Coronary artery (tissue), 2 donors: ENCODE measurements around the gene IL5RA.

ENCODE experiments used
- DNase-seq: peaks from one replicate; pipeline ENCODE4 v3.0.0-alpha.2; 2017; ENCODE audit warnings: low spot score
- H3K27ac ChIP-seq, 2 donors: fragments of 200-600 bp; sonication (generic); one replicate each; pipeline ENCODE4 v1.5.1; 2016 to 2019
- H3K4me3 ChIP-seq: fragments of 200-600 bp; sonication (generic); 2 replicates; pipeline ENCODE4 v1.5.1; 2016; ENCODE audit warnings: mild to moderate bottlenecking, moderate library complexity
- CTCF ChIP-seq: fragments of 200-600 bp; sonication (generic); IDR thresholded peaks from one replicate; pipeline ENCODE4 v1.5.1; 2019; ENCODE audit warnings: antibody characterized with exemption

IL5RA gene

DNA sequence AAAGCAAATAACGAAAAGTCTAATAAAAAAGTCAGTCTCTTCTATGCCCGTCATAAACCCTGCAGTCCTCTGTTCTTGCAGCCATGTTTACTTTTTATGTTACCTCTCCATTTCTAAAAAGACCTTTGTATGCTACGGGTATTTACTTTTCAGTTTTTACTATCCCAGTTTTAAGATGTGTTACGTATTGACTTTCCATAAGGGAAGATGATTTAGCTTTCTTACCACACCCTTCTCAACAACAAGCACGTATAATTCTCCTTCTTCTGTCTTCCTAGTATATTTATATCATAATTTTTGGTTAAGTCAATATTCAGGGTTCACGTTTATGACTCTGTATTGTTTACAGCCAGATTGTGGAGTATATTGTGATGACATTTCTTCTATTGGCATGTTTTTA lies 27.4 kb upstream of the IL5RA start:
- no peak for TF ChIP-seq CTCF
- no peak for DNase-seq
- no peak overlapping the region for H3K27ac ChIP-seq
- no peak overlapping the region for H3K4me3 ChIP-seq

DNA sequence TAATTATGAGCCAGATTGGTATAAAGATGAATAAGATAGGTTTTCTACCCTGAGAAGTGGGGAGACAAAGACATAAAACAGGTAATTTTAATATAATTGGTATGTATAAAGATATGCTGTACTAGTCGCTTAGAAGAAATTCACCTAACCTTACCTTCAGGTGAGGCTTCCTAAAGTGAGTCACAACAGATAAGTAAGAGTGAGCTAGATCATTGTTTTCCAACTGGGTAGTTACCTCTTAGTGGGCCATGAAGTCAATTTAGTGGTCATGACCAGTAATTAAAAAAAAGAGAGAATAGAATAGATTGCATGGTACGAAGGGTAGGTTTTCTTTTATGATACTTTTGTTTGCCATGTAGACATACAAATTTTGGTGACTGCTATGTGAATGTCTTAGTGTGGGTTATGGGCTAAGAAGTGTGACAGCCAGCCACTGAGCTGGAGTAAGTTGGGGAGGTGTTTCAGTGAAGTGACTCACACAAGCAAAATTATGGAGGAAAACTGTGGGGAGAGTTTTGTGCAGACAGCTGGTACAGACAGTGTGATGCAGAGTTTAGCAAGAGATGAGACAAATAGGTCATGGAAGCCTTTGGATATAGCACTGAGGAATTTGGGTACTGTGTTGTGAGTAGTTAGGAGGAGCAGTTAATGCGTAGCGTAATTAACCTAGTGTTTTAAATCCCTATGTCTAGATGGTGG lies 24.7 kb upstream of the IL5RA start:
- no peak overlapping the region for H3K27ac ChIP-seq
- no peak for TF ChIP-seq CTCF
- no peak overlapping the region for H3K4me3 ChIP-seq
- no peak for DNase-seq

DNA sequence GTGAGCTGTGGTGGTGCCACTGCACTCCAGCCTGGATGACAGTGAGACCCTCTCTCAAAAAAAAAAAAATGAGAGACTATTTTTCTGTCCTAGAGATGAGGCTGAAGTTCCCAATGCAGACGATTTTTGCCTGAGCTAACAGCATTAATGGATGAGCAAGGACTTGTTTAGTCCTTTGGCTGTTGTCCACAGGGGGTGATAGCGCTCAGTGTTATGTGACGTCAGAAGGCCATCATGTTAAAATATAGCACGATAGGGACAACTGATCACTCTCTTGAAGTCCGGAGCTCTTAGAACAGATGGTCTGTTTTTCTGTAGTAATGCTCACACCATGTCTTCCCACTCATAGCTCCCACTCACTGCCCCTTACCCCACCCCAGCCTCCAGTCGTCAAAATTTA lies 23.3 kb upstream of the IL5RA start:
- no peak overlapping the region for H3K27ac ChIP-seq
- no peak for TF ChIP-seq CTCF
- DNase-seq: no peak
- no peak overlapping the region for H3K4me3 ChIP-seq

- DNase-seq: no peak
- no peak overlapping the region for H3K27ac ChIP-seq
- TF ChIP-seq CTCF: no peak
- H3K4me3 ChIP-seq: no peak overlapping the region
Measured at GRCh38 chr3:3129579-3129978, 19.4 kb upstream of the IL5RA start.

- no peak for DNase-seq
- Histone ChIP-seq H3K27ac (peak overlapping the region; percentile 93 to 97), H3K4me3 (peak overlapping the region; percentile 99)
- no peak for TF ChIP-seq CTCF
Measured at GRCh38 chr3:3127432-3128010, 17.3 kb upstream of the IL5RA start.

DNA sequence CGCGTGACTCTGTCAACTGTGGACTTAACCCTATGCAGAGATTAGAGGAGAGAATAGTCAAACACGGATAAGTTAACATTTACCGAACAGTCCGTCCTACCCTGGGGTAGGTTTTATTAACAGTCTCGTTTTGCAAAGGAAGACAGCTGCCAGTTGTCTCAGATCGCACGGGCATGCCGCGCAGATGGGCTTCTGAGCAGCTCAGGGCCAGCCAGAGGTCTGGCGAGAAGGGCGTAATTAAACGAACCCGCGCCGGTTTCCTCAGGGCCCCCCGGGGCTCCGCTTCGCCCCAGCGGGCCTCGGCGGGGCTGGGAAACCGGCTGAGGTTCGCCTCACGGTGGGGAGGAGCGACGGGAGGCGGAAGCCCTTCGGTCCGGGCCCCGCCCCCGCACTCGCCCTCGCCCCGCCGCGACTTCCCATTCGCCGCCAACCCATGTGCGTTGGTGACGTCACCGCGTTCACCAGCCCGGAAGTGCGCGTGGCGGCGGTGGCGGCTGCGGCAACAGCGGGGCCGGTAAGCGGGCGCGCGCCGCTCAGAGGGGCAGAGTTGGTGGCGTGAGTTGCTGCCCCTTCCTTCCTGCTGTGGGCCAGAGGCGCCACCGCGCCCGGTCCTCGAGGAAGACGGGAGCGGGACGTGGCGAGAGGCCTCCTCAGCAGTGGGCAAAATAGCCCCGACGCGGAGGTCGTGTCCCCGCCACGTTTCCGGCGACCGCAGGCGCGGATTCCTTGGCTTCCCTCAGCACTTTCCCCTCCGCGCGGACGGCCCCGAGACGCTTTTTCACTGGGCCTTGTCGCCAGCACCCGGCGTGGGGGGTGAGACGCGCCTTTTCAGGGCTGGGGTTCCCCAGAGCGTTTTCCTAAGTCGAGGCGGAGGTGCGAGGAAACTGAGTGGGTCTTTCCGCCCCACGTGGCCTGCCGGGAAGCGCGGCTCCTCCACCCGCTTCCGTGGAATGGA lies 16.6 kb upstream of the IL5RA start, which contains the start of gene TRNT1:
Gene TRNT1 (plus strand): TSS at position 464 of the 955 bp plus-strand sequence. CDS start 2,101 bp downstream, outside the sequence.
- Histone ChIP-seq H3K27ac (peak within 1 kb of the TSS; percentile 93 to 97), H3K4me3 (peak within 1 kb of the TSS; percentile 99)
- no peak for TF ChIP-seq CTCF
- peak; percentile 93 for DNase-seq
